IMR-90 (cell line): ENCODE data around the gene NAGK. TPM values are rescaled to one million over a fixed set of nuclear protein-coding genes. Genes with fewer than 3 reads are reported as not detected.

Source experiments
- ATAC-seq: fragments of 200-7000 bp; cut with Tn5 transposase; 2 replicates; pipeline ENCODE4 v1.9.1; 2020; ENCODE audit warnings: low read depth, mild to moderate bottlenecking, moderate library complexity
- BruUV-seq: library from RNA; stranded (reverse); fragments of 400-500 nt; replicated peaks from 2 replicates; lab custom pipeline; 2021; lab: Mats Ljungman, UMichigan
- CTCF ChIA-PET: fragments of 300-600 bp; formaldehyde crosslinking; extraction: SDS; loops from one replicate; lab custom pipeline; 2021; ENCODE audit warnings: antibody characterized with exemption; lab: Yijun Ruan, JAX
- POLR2A ChIA-PET: fragments of 300-600 bp; sonication (Branson Sonifier 250); formaldehyde crosslinking; loops from one replicate; lab custom pipeline; 2022; ENCODE audit warnings: antibody characterized with exemption; ENCODE audit not compliant: unreplicated experiment; lab: Charles Lee
- DNase-seq: peaks from one replicate; pipeline ENCODE4 v3.0.0; 2013
- H2AFZ ChIP-seq: replicated peaks from 2 replicates; pipeline ENCODE3; 2013; ENCODE audit warnings: low read length, mild to moderate bottlenecking; ENCODE audit not compliant: poor library complexity
- H2AK5ac ChIP-seq: 2 replicates; pipeline ENCODE4 v1.6.1; 2013; ENCODE audit warnings: low read depth, low read length, inconsistent platforms
- H2AK9ac ChIP-seq: replicated peaks from 2 replicates; pipeline ENCODE3; 2013; ENCODE audit warnings: mild to moderate bottlenecking, low read depth, low read length, moderate library complexity; ENCODE audit not compliant: poor library complexity
- H2BK120ac ChIP-seq: 2 replicates; pipeline ENCODE4 v1.6.1; 2013; ENCODE audit warnings: low read depth, low read length, inconsistent platforms
- H2BK15ac ChIP-seq: 3 replicates; pipeline ENCODE4 v1.6.1; 2013; ENCODE audit warnings: low read depth, low read length, inconsistent platforms
- H2BK20ac ChIP-seq: 2 replicates; pipeline ENCODE4 v1.6.1; 2013; ENCODE audit warnings: low read depth, mild to moderate bottlenecking, inconsistent platforms, low read length, moderate library complexity
- H2BK5ac ChIP-seq: 2 replicates; pipeline ENCODE4 v1.6.1; 2013; ENCODE audit warnings: mild to moderate bottlenecking, low read depth, low read length, inconsistent platforms; ENCODE audit not compliant: poor library complexity, severe bottlenecking
- H3K14ac ChIP-seq: replicated peaks from 2 replicates; pipeline ENCODE4 v1.6.1; 2013; ENCODE audit warnings: low read depth, low read length, inconsistent platforms
- H3K18ac ChIP-seq: 2 replicates; pipeline ENCODE4 v1.6.1; 2013; ENCODE audit warnings: low read depth, low read length, control low read depth
- H3K23ac ChIP-seq: 2 replicates; pipeline ENCODE4 v1.6.1; 2013; ENCODE audit warnings: low read depth, low read length, inconsistent platforms
- H3K27ac ChIP-seq: 2 replicates; pipeline ENCODE4 v1.5.1; 2013; ENCODE audit warnings: mild to moderate bottlenecking, control low read depth, low read length; ENCODE audit not compliant: insufficient read depth
- H3K27me3 ChIP-seq: 2 replicates; pipeline ENCODE4 v1.6.1; 2013; ENCODE audit warnings: low read length; ENCODE audit not compliant: control insufficient read depth, insufficient read depth
- H3K36me3 ChIP-seq: 2 replicates; pipeline ENCODE4 v1.6.1; 2013; ENCODE audit warnings: low read length, mixed read lengths; ENCODE audit not compliant: control insufficient read depth, insufficient read depth
- H3K4ac ChIP-seq: 2 replicates; pipeline ENCODE4 v1.6.1; 2013; ENCODE audit warnings: low read depth, low read length, inconsistent platforms
- H3K4me1 ChIP-seq: 2 replicates; pipeline ENCODE4 v1.6.1; 2013; ENCODE audit warnings: low read length, mixed read lengths; ENCODE audit not compliant: control insufficient read depth, insufficient read depth
- H3K4me2 ChIP-seq: 2 replicates; pipeline ENCODE4 v1.6.1; 2013; ENCODE audit warnings: low read depth, mild to moderate bottlenecking, control low read depth, low read length, moderate library complexity
- H3K4me3 ChIP-seq: 2 replicates; pipeline ENCODE4 v1.5.1; 2013; ENCODE audit warnings: low read depth, mild to moderate bottlenecking, control low read depth, low read length, moderate library complexity; ENCODE audit not compliant: insufficient read depth
- H3K56ac ChIP-seq: 2 replicates; pipeline ENCODE4 v1.6.1; 2013; ENCODE audit warnings: low read length, inconsistent platforms; ENCODE audit not compliant: insufficient read depth; ENCODE audit errors: extremely low read depth
- H3K79me1 ChIP-seq, 2 experiments: 2 replicates each; pipeline ENCODE4 v1.6.1; 2013; ENCODE audit warnings: low read length in 2 of 2, inconsistent platforms in 1 of 2, low read depth in 1 of 2
- H3K9ac ChIP-seq: 2 replicates; pipeline ENCODE4 v1.6.1; 2013; ENCODE audit warnings: low read depth, low read length, control low read depth
- H3K9me1 ChIP-seq: 2 replicates; pipeline ENCODE4 v1.6.1; 2013; ENCODE audit warnings: low read length, inconsistent platforms; ENCODE audit not compliant: insufficient read depth
- H3K9me3 ChIP-seq: 2 replicates; pipeline ENCODE4 v1.6.1; 2013; ENCODE audit warnings: low read length; ENCODE audit not compliant: control insufficient read depth, insufficient read depth
- H4K20me1 ChIP-seq: 2 replicates; pipeline ENCODE4 v1.6.1; 2013; ENCODE audit warnings: low read length, inconsistent platforms; ENCODE audit not compliant: insufficient read depth
- H4K5ac ChIP-seq: 2 replicates; pipeline ENCODE4 v1.6.1; 2013; ENCODE audit warnings: mild to moderate bottlenecking, low read depth, low read length, control low read depth
- H4K8ac ChIP-seq, 2 experiments: 2 replicates each; pipeline ENCODE4 v1.6.1; 2013; ENCODE audit warnings: low read depth in 2 of 2, low read length in 2 of 2, control low read depth in 1 of 2, inconsistent platforms in 1 of 2
- H4K91ac ChIP-seq: 2 replicates; pipeline ENCODE4 v1.6.1; 2013; ENCODE audit warnings: low read depth, low read length, inconsistent platforms; ENCODE audit not compliant: insufficient read depth
- BHLHE40 ChIP-seq: fragments of 150-350 bp; IDR thresholded peaks from 2 replicates; pipeline ENCODE4 v1.6.1; 2016; ENCODE audit warnings: mild to moderate bottlenecking, low read depth, low read length
- CEBPB ChIP-seq: IDR thresholded peaks from 2 replicates; pipeline ENCODE4 v1.6.1; 2012; ENCODE audit warnings: low read depth, low read length, improper control_type of control experiment
- CHD1 ChIP-seq: IDR thresholded peaks from 2 replicates; pipeline ENCODE4 v1.6.1; 2012; ENCODE audit warnings: low read depth, low read length, improper control_type of control experiment
- CTCF ChIP-seq: conservative IDR thresholded peaks from 2 replicates; pipeline ENCODE4 v1.5.1; 2012; ENCODE audit warnings: mild to moderate bottlenecking, low read depth, low read length, improper control_type of control experiment
- ELK1 ChIP-seq: fragments of 150-350 bp; IDR thresholded peaks from 2 replicates; pipeline ENCODE4 v1.6.1; 2016; ENCODE audit warnings: low read depth, mild to moderate bottlenecking, low read length, moderate library complexity, borderline replicate concordance
- FOS ChIP-seq: fragments of 150-350 bp; IDR thresholded peaks from 2 replicates; pipeline ENCODE4 v1.6.1; 2016; ENCODE audit warnings: low read depth, low read length
- MAFK ChIP-seq: IDR thresholded peaks from 2 replicates; pipeline ENCODE4 v1.6.1; 2012; ENCODE audit warnings: low read depth, low read length, improper control_type of control experiment
- MAZ ChIP-seq: IDR thresholded peaks from 2 replicates; pipeline ENCODE4 v1.6.1; 2012; ENCODE audit warnings: low read depth, mild to moderate bottlenecking, low read length, improper control_type of control experiment, moderate library complexity, borderline replicate concordance
- MXI1 ChIP-seq: IDR thresholded peaks from 2 replicates; pipeline ENCODE4 v1.6.1; 2012; ENCODE audit warnings: low read depth, mild to moderate bottlenecking, low read length, moderate library complexity, borderline replicate concordance
- NFE2L2 ChIP-seq: fragments of 150-350 bp; IDR thresholded peaks from 2 replicates; pipeline ENCODE4 v1.6.1; 2016; ENCODE audit warnings: low read depth, mild to moderate bottlenecking, low read length
- POLR2A ChIP-seq: IDR thresholded peaks from 2 replicates; pipeline ENCODE4 v1.6.1; 2012; ENCODE audit warnings: mild to moderate bottlenecking, low read depth, low read length
- RAD21 ChIP-seq: IDR thresholded peaks from 2 replicates; pipeline ENCODE4 v1.6.1; 2012; ENCODE audit warnings: low read length, improper control_type of control experiment
- RCOR1 ChIP-seq: IDR thresholded peaks from 2 replicates; pipeline ENCODE4 v1.6.1; 2012; ENCODE audit warnings: mild to moderate bottlenecking, low read length, improper control_type of control experiment; ENCODE audit not compliant: insufficient replicate concordance
- RFX5 ChIP-seq: IDR thresholded peaks from 2 replicates; pipeline ENCODE4 v1.8.0; 2012; ENCODE audit warnings: low read depth, mild to moderate bottlenecking, low read length, moderate library complexity
- SMC3 ChIP-seq: fragments of 150-350 bp; IDR thresholded peaks from 2 replicates; pipeline ENCODE4 v1.6.1; 2016; ENCODE audit warnings: low read depth, mild to moderate bottlenecking, antibody characterized with exemption, low read length, moderate library complexity
- WGBS, 2 experiments: methylation state at CpG; one replicate each; pipeline versions ENCODE4 v1.1.5 to v1.1.7; 2013; ENCODE audit warnings: missing lambda C conversion rate in 2 of 2; ENCODE audit not compliant: insufficient read length in 1 of 2; ENCODE audit errors: extremely low coverage in 2 of 2; 5-methylcytosine and 5-hydroxymethylcytosine counted together
- dilution Hi-C: fragments of 300-500 bp; cut with HindIII; formaldehyde crosslinking; loops from one replicate; pipeline ENCODE4 v1.14.3; 2018; ENCODE audit warnings: low sequenced_read_pairs; ENCODE audit not compliant: unreplicated experiment
- in situ Hi-C: fragments of 300-500 bp; cut with MboI; formaldehyde crosslinking; loops from 3 replicates; pipeline ENCODE4 v1.14.3; 2019; ENCODE audit warnings: low sequenced_read_pairs, inconsistent platforms, mixed read lengths
- intact Hi-C: fragments of 100-400 bp; cut with micrococcal nuclease; formaldehyde crosslinking; loops from 2 replicates; pipeline ENCODE4 v1.10.0; 2022
- polyA plus RNA-seq, 3 experiments: library from polyadenylated mRNA; depleted of rRNA; stranded (reverse); fragments of >200 nt; gene quantifications; 2 replicates each; pipeline ENCODE4 v1.2.3, GENCODE V29; 2012; ENCODE audit warnings: low replicate concordance in 1 of 3
- total RNA-seq: library from RNA; depleted of rRNA; stranded (reverse); fragments of >200 nt; gene quantifications from 2 replicates; pipeline ENCODE4 v1.2.3, GENCODE V29; 2012
- TF ChIP-seq, protein P1 (sequence below): fragments of 150-350 bp; IDR thresholded peaks from 2 replicates; pipeline ENCODE4 v1.6.1; 2017; ENCODE audit warnings: mild to moderate bottlenecking, antibody characterized with exemption, low read length, low read depth

Gene NAGK
- total and polyA plus RNA-seq, 2 of the 4 experiments (the other 2 are of a cell fraction): 60.4 to 146 TPM

- H2BK20ac ChIP-seq: no peak overlapping the region
- no peak overlapping the region for H2AFZ ChIP-seq
- no peaks in the 10 kb centered on the region for H3K27me3 ChIP-seq
- H3K23ac ChIP-seq: no peak overlapping the region
- no peak overlapping the region for H2BK120ac ChIP-seq
- no peak overlapping the region for H3K9ac ChIP-seq
- no peak overlapping the region for H3K56ac ChIP-seq
- no peak overlapping the region for H2BK15ac ChIP-seq
- no peak overlapping the region for H3K27ac ChIP-seq
- no peak overlapping the region for H4K8ac ChIP-seq
- no TSS peak for BruUV-seq
- in situ Hi-C loops: no loop called here
- H3K9me3 ChIP-seq: no peaks in the 10 kb centered on the region
- H4K5ac ChIP-seq: no peak overlapping the region
- peaks cover 23% of the 10 kb centered on the region for H3K36me3 ChIP-seq
- H2AK5ac ChIP-seq: no peak overlapping the region
- ChIA-PET CTCF (no interaction called here), POLR2A (no interaction called here)
- no peaks in the 10 kb centered on the region for H3K4me1 ChIP-seq
- WGBS, 2 experiments: no CpG with 5 or more reads among the region's 1 CpG
- H2AK9ac ChIP-seq: no peak overlapping the region
- no peaks in the 10 kb centered on the region; the same call in none of the 2 replicates for H4K20me1 ChIP-seq
- H3K18ac ChIP-seq: no peak overlapping the region
- H3K4me3 ChIP-seq: no peak overlapping the region
- ATAC-seq: no peak
- dilution Hi-C loops: no loop called here
- H3K4ac ChIP-seq: no peak overlapping the region
- H3K79me1 ChIP-seq: peaks cover 13 to 47% of the 10 kb centered on the region in 2 experiments; a peak in 3 of 4 replicates
- H4K91ac ChIP-seq: no peak overlapping the region
- no peak overlapping the region for H2BK5ac ChIP-seq
- no peaks in the 10 kb centered on the region; the same call in 1 of the 2 replicates for H3K9me1 ChIP-seq
- intact Hi-C loops: loop anchor here (10.0 kb wide), 1 partner anchor 117 kb away; no protein-coding TSS in a partner anchor
- H3K4me2 ChIP-seq: no peak overlapping the region
- TF ChIP-seq SMC3 (no peak), NFE2L2 (no peak), RCOR1 (no peak), MAZ (no peak), POLR2A (no peak), BHLHE40 (no peak), CHD1 (no peak), RAD21 (no peak), CEBPB (no peak), ELK1 (no peak), CTCF (no peak), FOS (no peak), MXI1 (no peak), MAFK (no peak), RFX5 (no peak)
- TF ChIP-seq, protein P1, sequence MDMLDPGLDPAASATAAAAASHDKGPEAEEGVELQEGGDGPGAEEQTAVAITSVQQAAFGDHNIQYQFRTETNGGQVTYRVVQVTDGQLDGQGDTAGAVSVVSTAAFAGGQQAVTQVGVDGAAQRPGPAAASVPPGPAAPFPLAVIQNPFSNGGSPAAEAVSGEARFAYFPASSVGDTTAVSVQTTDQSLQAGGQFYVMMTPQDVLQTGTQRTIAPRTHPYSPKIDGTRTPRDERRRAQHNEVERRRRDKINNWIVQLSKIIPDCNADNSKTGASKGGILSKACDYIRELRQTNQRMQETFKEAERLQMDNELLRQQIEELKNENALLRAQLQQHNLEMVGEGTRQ: no peak
- DNase-seq: no peak
- H3K14ac ChIP-seq: no peak overlapping the region
Observed at GRCh38 chr2:71121479-71121878, 53.0 kb downstream of the NAGK start.
